Right atrium auricular region (tissue), 2 donors: ENCODE data around the gene IRF3. TPM values are rescaled to one million over a fixed set of nuclear protein-coding genes. Genes with fewer than 3 reads are reported as not detected.

Experiments used
- DNase-seq: peaks from one replicate; pipeline ENCODE4 v3.0.0-alpha.2; 2019; ENCODE audit warnings: low spot score
- H3K27ac ChIP-seq, 2 donors: fragments of 200-600 bp; sonication (generic); 1 replicate in 1 of 2; 2 replicates in 1 of 2; pipeline ENCODE4 v1.5.1; 2016 to 2019
- H3K27me3 ChIP-seq, 2 donors: fragments of 200-600 bp; sonication (generic); one replicate each; pipeline versions ENCODE4 v1.5.1 to v1.6.0; 2017 to 2019
- H3K36me3 ChIP-seq: fragments of 200-600 bp; sonication (generic); one replicate; pipeline ENCODE4 v1.5.1; 2016
- H3K4me1 ChIP-seq, 2 donors: fragments of 200-600 bp; sonication (generic); one replicate each; pipeline versions ENCODE4 v1.5.1 to v1.6.0; 2017 to 2019
- H3K4me3 ChIP-seq, 2 donors: fragments of 200-600 bp; sonication (generic); 1 replicate in 1 of 2; 2 replicates in 1 of 2; pipeline ENCODE4 v1.5.1; 2017 to 2019; ENCODE audit warnings: mild to moderate bottlenecking in 1 of 2, moderate library complexity in 1 of 2
- H3K9me3 ChIP-seq, 2 donors: fragments of 200-600 bp; sonication (generic); one replicate each; pipeline ENCODE4 v1.5.1; 2019
- CTCF ChIP-seq, 2 donors: fragments of 200-600 bp; sonication (generic); IDR thresholded peaks; one replicate each; pipeline ENCODE4 v1.5.1; 2019; ENCODE audit warnings: antibody characterized with exemption in 2 of 2
- total RNA-seq, 2 donors: library from RNA; depleted of rRNA; stranded (reverse); fragments of >200 nt; gene quantifications; one replicate each; pipeline ENCODE4 v1.1.0, GENCODE V29; 2016

The IRF3 gene
- total RNA-seq, 2 donors from 2014 or later: 33.2 to 34.0 TPM

- Histone ChIP-seq H3K9me3 (no peaks in the 10 kb centered on the region), H3K27ac (no peak overlapping the region), H3K36me3 (peaks cover 82% of the 10 kb centered on the region), H3K4me3 (no peak overlapping the region), H3K27me3 (no peaks in the 10 kb centered on the region), H3K4me1 (no peaks in the 10 kb centered on the region)
- no peak for TF ChIP-seq CTCF (IDR thresholded peaks at IDR 0.05)
- DNase-seq: no peak
Measured at GRCh38 chr19:49651820-49652550, 13.7 kb downstream of the IRF3 start.

GRCh38 chr19:49651029-49651819, 14.4 kb downstream of the IRF3 start:
- Histone ChIP-seq H3K9me3 (no peaks in the 10 kb centered on the region), H3K4me1 (no peaks in the 10 kb centered on the region), H3K36me3 (peaks cover 82% of the 10 kb centered on the region), H3K4me3 (no peak overlapping the region), H3K27ac (no peak overlapping the region), H3K27me3 (no peaks in the 10 kb centered on the region)
- DNase-seq: no peak
- TF ChIP-seq CTCF (IDR thresholded peaks at IDR 0.05): no peak

- no peak overlapping the region for H3K4me3 ChIP-seq
- DNase-seq: no peak
- H3K9me3 ChIP-seq: no peaks in the 10 kb centered on the region
- TF ChIP-seq CTCF (IDR thresholded peaks at IDR 0.05): no peak
- peaks cover 44% of the 10 kb centered on the region for H3K36me3 ChIP-seq
- H3K4me1 ChIP-seq: peaks cover 0 to 32% of the 10 kb centered on the region in 2 donors
- H3K27me3 ChIP-seq: no peaks in the 10 kb centered on the region
- H3K27ac ChIP-seq: no peak overlapping the region
Measured at GRCh38 chr19:49646586-49646985, 19.1 kb downstream of the IRF3 start.

- Histone ChIP-seq H3K9me3 (no peaks in the 10 kb centered on the region), H3K36me3 (peaks cover 39% of the 10 kb centered on the region), H3K4me3 (no peak overlapping the region), H3K4me1 (peaks cover 0 to 38% of the 10 kb centered on the region in 2 donors), H3K27ac (no peak overlapping the region), H3K27me3 (no peaks in the 10 kb centered on the region)
- TF ChIP-seq CTCF (IDR thresholded peaks at IDR 0.05): no peak
- DNase-seq: no peak
Measured at GRCh38 chr19:49645995-49646394, 19.7 kb downstream of the IRF3 start.

GRCh38 chr19:49645592-49645991, 20.1 kb downstream of the IRF3 start:
- Histone ChIP-seq H3K36me3 (peaks cover 37% of the 10 kb centered on the region), H3K4me3 (no peak overlapping the region), H3K27ac (no peak overlapping the region), H3K4me1 (peaks cover 0 to 41% of the 10 kb centered on the region in 2 donors), H3K27me3 (no peaks in the 10 kb centered on the region), H3K9me3 (no peaks in the 10 kb centered on the region)
- TF ChIP-seq CTCF (IDR thresholded peaks at IDR 0.05): no peak
- no peak for DNase-seq
